H1 (cell line): ENCODE data around the gene SHROOM3. TPM values are rescaled to one million over a fixed set of nuclear protein-coding genes. Genes with fewer than 3 reads are reported as not detected.

Experiments used
- BRCA1 ChIP-seq: IDR thresholded peaks from 2 replicates; pipeline ENCODE4 v1.6.1; 2012; ENCODE audit warnings: low read depth, low read length, improper control_type of control experiment
- KDM1A ChIP-seq: fragments of 200-600, 300-600 bp; sonication (generic); IDR thresholded peaks from 2 replicates; pipeline ENCODE4 v1.7.1; 2016; ENCODE audit warnings: mild to moderate bottlenecking, low read length, borderline replicate concordance
- POLR2A ChIP-seq, 2 experiments: IDR thresholded peaks; 1 replicate in 1 of 2; 2 replicates in 1 of 2; pipeline ENCODE4 v1.6.1; 2011; ENCODE audit warnings: low read depth in 2 of 2, low read length in 2 of 2, mild to moderate bottlenecking in 2 of 2; ENCODE audit errors: control extremely low read depth in 1 of 2
- TEAD4 ChIP-seq: IDR thresholded peaks from 2 replicates; pipeline ENCODE4 v1.6.1; 2012; ENCODE audit warnings: low read depth, low read length, inconsistent platforms, mixed read lengths
- YY1 ChIP-seq: IDR thresholded peaks from 2 replicates; pipeline ENCODE4 v1.6.1; 2011; ENCODE audit warnings: low read depth, mild to moderate bottlenecking, low read length
- polyA plus RNA-seq, 7 experiments: library from polyadenylated mRNA; depleted of rRNA in 3 of 7; stranded (reverse) in 5 of 7; unstranded in 2 of 7; fragments of >200 nt in 5 of 7; fragments of 200-250 nt in 2 of 7; gene quantifications; 1 replicate in 5 of 7; 2 replicates in 1 of 7; 4 replicates in 1 of 7; pipeline versions ENCODE4 v1.2.1 to v1.2.3, GENCODE V29; 2011 to 2013; ENCODE audit warnings: missing spikeins in 2 of 7, mixed read lengths in 2 of 7
- total RNA-seq: library from RNA; stranded (reverse); fragmentation: NEBNext Ultra II Directional; extraction: Animal tissue kit (Norgen Biotek cat#: 25700); gene quantifications from 2 replicates; pipeline ENCODE4 v1.2.1, GENCODE V29; 2021
- TF ChIP-seq, protein P1 (sequence below): IDR thresholded peaks from 2 replicates; pipeline ENCODE4 v1.6.1; 2012; ENCODE audit warnings: inconsistent platforms

The SHROOM3 gene
- total and polyA plus RNA-seq, 2 of the 8 experiments (the other 6 are each of a cell fraction or from before 2014, with no cell fraction given) = 15.8 to 34.0 TPM

DNA sequence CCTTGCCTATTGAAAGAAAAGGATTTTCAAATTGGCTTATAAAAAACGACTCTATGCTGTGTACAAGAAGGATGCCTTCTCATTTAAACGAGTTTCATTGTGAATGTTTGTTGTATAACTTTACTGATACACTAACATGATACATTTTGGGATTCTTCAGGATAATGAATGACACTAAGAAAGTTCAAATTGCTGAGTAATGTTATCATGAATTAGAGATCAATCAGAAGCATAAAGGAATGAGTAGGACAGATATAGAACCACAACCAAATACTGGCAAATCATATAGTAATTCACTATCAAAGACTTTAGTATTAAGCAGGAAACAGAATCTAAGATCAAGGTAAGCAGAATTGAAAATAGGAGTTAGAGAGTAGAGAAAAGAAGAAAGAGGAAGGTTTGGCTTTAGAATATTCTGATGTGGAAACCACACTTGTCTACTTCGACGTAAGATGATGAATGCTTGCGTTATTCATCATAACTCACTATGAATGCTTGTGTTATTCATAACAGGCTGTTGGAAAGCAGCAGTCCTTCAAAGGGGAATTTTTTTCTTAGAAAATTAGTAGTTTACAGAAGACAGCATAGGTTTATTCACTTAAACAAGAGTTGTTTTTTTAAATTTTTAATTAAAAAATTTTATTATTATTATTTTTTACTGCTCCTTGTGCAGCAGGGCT lies 27.4 kb upstream of the SHROOM3 start (continued):
- TF ChIP-seq YY1 (no peak), BRCA1 (no peak), POLR2A (IDR thresholded peaks at IDR 0.05; ENCODE audit: control extremely low read depth in 1 of 2, low read depth in 2 of 2, low read length in 2 of 2) (no peak), TEAD4 (no peak), KDM1A (no peak)
- TF ChIP-seq, protein P1, sequence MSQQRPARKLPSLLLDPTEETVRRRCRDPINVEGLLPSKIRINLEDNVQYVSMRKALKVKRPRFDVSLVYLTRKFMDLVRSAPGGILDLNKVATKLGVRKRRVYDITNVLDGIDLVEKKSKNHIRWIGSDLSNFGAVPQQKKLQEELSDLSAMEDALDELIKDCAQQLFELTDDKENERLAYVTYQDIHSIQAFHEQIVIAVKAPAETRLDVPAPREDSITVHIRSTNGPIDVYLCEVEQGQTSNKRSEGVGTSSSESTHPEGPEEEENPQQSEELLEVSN = no peak
